ENCODE data around the gene CHADL.

The CHADL gene

GRCh38 chr22:41256254-41257253, 15.8 kb upstream of the CHADL start:
- DNase-seq = no peak

- no peak for DNase-seq
Observed at GRCh38 chr22:41254230-41254629, 13.5 kb upstream of the CHADL start.

- DNase-seq = no peak
Observed at GRCh38 chr22:41252365-41252764, 11.6 kb upstream of the CHADL start.

- DNase-seq = no peak
Observed at GRCh38 chr22:41250127-41250526, 9.4 kb upstream of the CHADL start.

- no peak for DNase-seq
Observed at GRCh38 chr22:41249442-41249841, 8.7 kb upstream of the CHADL start.

GRCh38 chr22:41248758-41249157, 8.0 kb upstream of the CHADL start:
- no peak for DNase-seq

- no peak for DNase-seq
Observed at GRCh38 chr22:41248314-41248713, 7.6 kb upstream of the CHADL start.

GRCh38 chr22:41247703-41248102, 7.0 kb upstream of the CHADL start:
- no peak for DNase-seq

- no peak for DNase-seq
Observed at GRCh38 chr22:41245917-41246499, 5.3 kb upstream of the CHADL start.

- no peak for DNase-seq
Observed at GRCh38 chr22:41243361-41243760, 2.6 kb upstream of the CHADL start.

- no peak for DNase-seq
Observed at GRCh38 chr22:41242396-41243117, 1.8 kb upstream of the CHADL start.

GRCh38 chr22:41241133-41241676, 474 bp upstream of the CHADL start:
- no peak for DNase-seq

- no peak for DNase-seq
Observed at GRCh38 chr22:41239443-41240128, 1.1 kb downstream of the CHADL start.

GRCh38 chr22:41238570-41239442, 1.9 kb downstream of the CHADL start:
- DNase-seq = no peak

- no peak for DNase-seq
Observed at GRCh38 chr22:41237707-41238569, 2.8 kb downstream of the CHADL start.

- DNase-seq = no peak
Observed at GRCh38 chr22:41237036-41237706, 3.6 kb downstream of the CHADL start.

- no peak for DNase-seq
Observed at GRCh38 chr22:41234815-41235695, 5.7 kb downstream of the CHADL start.

- DNase-seq = no peak
Observed at GRCh38 chr22:41231369-41231768, 9.4 kb downstream of the CHADL start.

- DNase-seq = no peak
Observed at GRCh38 chr22:41230401-41230785, 10.3 kb downstream of the CHADL start.

Measured in cortex of kidney (tissue), 1 donor.